KG1 (cell line): ENCODE results near the gene PPP1R12B.
"Not testable (repeated sequence)": the region's sequence is repeated elsewhere in the genome, so short reads cannot be mapped to it uniquely, and the experiment has no call there.

Experiments used
- DNase-seq: peaks from one replicate; lab custom pipeline; 2025; lab: John Stamatoyannopoulos, UW

PPP1R12B gene

GRCh38 chr1:202530686-202531085, 182.2 kb downstream of the PPP1R12B start:
- not testable (repeated sequence) for DNase-seq

GRCh38 chr1:202531472-202531811, 182.9 kb downstream of the PPP1R12B start:
- no peak for DNase-seq

- DNase-seq = not testable (repeated sequence)
Observed at GRCh38 chr1:202531812-202532616, 183.5 kb downstream of the PPP1R12B start.

- DNase-seq = not testable (repeated sequence)
Observed at GRCh38 chr1:202539166-202539574, 190.7 kb downstream of the PPP1R12B start.

- not testable (repeated sequence) for DNase-seq
Observed at GRCh38 chr1:202539583-202539982, 191.1 kb downstream of the PPP1R12B start.

GRCh38 chr1:202540014-202540413, 191.5 kb downstream of the PPP1R12B start:
- no peak for DNase-seq

- no peak for DNase-seq
Observed at GRCh38 chr1:202540448-202540847, 191.9 kb downstream of the PPP1R12B start.

GRCh38 chr1:202540858-202541257, 192.4 kb downstream of the PPP1R12B start:
- not testable (repeated sequence) for DNase-seq

- not testable (repeated sequence) for DNase-seq
Observed at GRCh38 chr1:202542415-202542814, 193.9 kb downstream of the PPP1R12B start.

- not testable (repeated sequence) for DNase-seq
Observed at GRCh38 chr1:202543537-202543936, 195.0 kb downstream of the PPP1R12B start.

GRCh38 chr1:202544766-202545449, 196.4 kb downstream of the PPP1R12B start:
- DNase-seq = not testable (repeated sequence)

- DNase-seq = not testable (repeated sequence)
Observed at GRCh38 chr1:202545647-202546303, 197.3 kb downstream of the PPP1R12B start.

- DNase-seq = not testable (repeated sequence)
Observed at GRCh38 chr1:202546377-202546776, 197.9 kb downstream of the PPP1R12B start.

- not testable (repeated sequence) for DNase-seq
Observed at GRCh38 chr1:202546796-202547195, 198.3 kb downstream of the PPP1R12B start.

GRCh38 chr1:202547215-202547614, 198.7 kb downstream of the PPP1R12B start:
- no peak for DNase-seq

GRCh38 chr1:202550088-202550487, 201.6 kb downstream of the PPP1R12B start:
- DNase-seq = not testable (repeated sequence)

GRCh38 chr1:202551683-202552082, 203.2 kb downstream of the PPP1R12B start:
- no peak for DNase-seq

GRCh38 chr1:202552615-202553014, 204.1 kb downstream of the PPP1R12B start:
- DNase-seq = not testable (repeated sequence)

- not testable (repeated sequence) for DNase-seq
Observed at GRCh38 chr1:202553078-202553477, 204.6 kb downstream of the PPP1R12B start.

GRCh38 chr1:202553560-202554038, 205.1 kb downstream of the PPP1R12B start:
- no peak for DNase-seq

GRCh38 chr1:202554619-202555018, 206.1 kb downstream of the PPP1R12B start:
- not testable (repeated sequence) for DNase-seq

GRCh38 chr1:202556037-202556436, 207.5 kb downstream of the PPP1R12B start:
- not testable (repeated sequence) for DNase-seq
